ENCODE measurements around the gene FBXW11.

GRCh38 chr5:171953860-171954701 lies 52.4 kb downstream of the FBXW11 start:
- TF ChIP-seq CTCF (IDR thresholded peaks at IDR 0.05), result no peak
- TF ChIP-seq POLR2A (IDR thresholded peaks at IDR 0.05), result no peak
